HCT116 (cell line): Measurements from ENCODE around the gene SPSB3. TPM values are rescaled to one million over a fixed set of nuclear protein-coding genes. Genes with fewer than 3 reads are reported as not detected.

Experiments used
- ATAC-seq: fragments of 200-7000 bp; cut with Tn5 transposase; 2 replicates; pipeline ENCODE4 v1.9.1; 2020; ENCODE audit warnings: mild to moderate bottlenecking, moderate library complexity
- BruUV-seq: library from RNA; stranded (reverse); fragments of 400-500 nt; replicated peaks from 2 replicates; lab custom pipeline; 2021; lab: Mats Ljungman, UMichigan
- CTCF ChIA-PET: fragments of 300-600 bp; sonication (Branson Sonifier 250); formaldehyde crosslinking; loops from one replicate; lab custom pipeline; 2021; ENCODE audit warnings: antibody characterized with exemption; lab: Charles Lee
- POLR2A ChIA-PET: fragments of 300-600, 350-600 bp; sonication (Branson Sonifier 250); formaldehyde crosslinking; loops from one replicate; lab custom pipeline; 2021; ENCODE audit warnings: antibody characterized with exemption; lab: Charles Lee
- RAD21 ChIA-PET, 2 experiments: fragments of 300-600 bp; sonication (Branson Sonifier 250); formaldehyde crosslinking; loops; one replicate each; lab custom pipeline; 2023; ENCODE audit warnings: low total read pairs in 2 of 2; ENCODE audit not compliant: uncharacterized antibody in 2 of 2, unreplicated experiment in 2 of 2, low non-redundant PET in 1 of 2; lab: Charles Lee
- DNase-seq: peaks from one replicate; pipeline ENCODE4 v3.0.0-alpha.2; 2010; ENCODE audit warnings: low read depth, low spot score
- H2AFZ ChIP-seq: fragments of 200-600 bp; shearing (Covaris generic), sonication (generic); 2 replicates; pipeline ENCODE4 v1.6.1; 2017; ENCODE audit warnings: low read depth, mixed run types, mixed read lengths, antibody characterized with exemption, low read length; ENCODE audit not compliant: poor library complexity, severe bottlenecking
- H3K27ac ChIP-seq: 2 replicates; pipeline ENCODE4 v1.5.1; 2012; ENCODE audit warnings: low read depth, low read length
- H3K27me3 ChIP-seq: fragments of 200-600 bp; sonication (generic); 2 replicates; pipeline ENCODE4 v1.6.1; 2016; ENCODE audit warnings: mixed run types, low read length, mixed read lengths; ENCODE audit not compliant: insufficient read depth
- H3K36me3 ChIP-seq, 2 experiments: fragments of 200-500 bp in 1 of 2; fragments of 200-600 bp in 1 of 2; sonication (Bioruptor generic) in 1 of 2; sonication (generic) in 1 of 2; 2 replicates each; pipeline versions ENCODE4 v1.5.1 to v1.6.1; 2014 to 2016; ENCODE audit warnings: low read length in 2 of 2, inconsistent platforms in 1 of 2, mixed read lengths in 1 of 2, mixed run types in 1 of 2; ENCODE audit not compliant: insufficient read depth in 2 of 2, control insufficient read depth in 1 of 2
- H3K4me1 ChIP-seq, 2 experiments: fragments of 200-600 bp in 1 of 2; sonication (generic) in 1 of 2; 2 replicates each; pipeline versions ENCODE4 v1.5.1 to v1.6.1; 2012 to 2017; ENCODE audit warnings: low read length in 2 of 2, inconsistent platforms in 1 of 2, mild to moderate bottlenecking in 1 of 2, mixed read lengths in 1 of 2, mixed run types in 1 of 2, moderate library complexity in 1 of 2; ENCODE audit not compliant: insufficient read depth in 2 of 2, control insufficient read depth in 1 of 2
- H3K4me2 ChIP-seq: fragments of 200-600 bp; sonication (generic); 2 replicates; pipeline ENCODE4 v1.6.1; 2017; ENCODE audit warnings: mixed run types, low read length, mixed read lengths
- H3K4me3 ChIP-seq, 2 experiments: fragments of 200-600 bp in 1 of 2; sonication (generic) in 1 of 2; replicated peaks in 1 of 2; 2 replicates each; pipeline ENCODE4 v1.5.1; 2011 to 2016; ENCODE audit warnings: low read length in 2 of 2, control low read depth in 1 of 2, low read depth in 1 of 2, mild to moderate bottlenecking in 1 of 2, mixed read lengths in 1 of 2, mixed run types in 1 of 2
- H3K79me2 ChIP-seq: fragments of 200-600 bp; sonication (generic); 2 replicates; pipeline ENCODE4 v1.6.1; 2017; ENCODE audit warnings: mild to moderate bottlenecking, mixed run types, low read length, moderate library complexity, mixed read lengths; ENCODE audit not compliant: insufficient read depth
- H3K9ac ChIP-seq: fragments of 200-600 bp; sonication (generic); 2 replicates; pipeline ENCODE4 v1.6.1; 2016; ENCODE audit warnings: low read length, mixed read lengths
- H3K9me2 ChIP-seq: fragments of 200-600 bp; sonication (generic), shearing (Covaris generic); 2 replicates; pipeline ENCODE4 v1.6.1; 2017; ENCODE audit warnings: mixed run types, mild to moderate bottlenecking, moderate library complexity; ENCODE audit not compliant: insufficient read depth
- H3K9me3 ChIP-seq, 2 experiments: fragments of 200-500 bp in 1 of 2; fragments of 200-600 bp in 1 of 2; sonication (Bioruptor generic) in 1 of 2; sonication (generic) in 1 of 2; 2 replicates each; pipeline ENCODE4 v1.6.1; 2014 to 2017; ENCODE audit warnings: low read length in 2 of 2, mixed read lengths in 2 of 2, inconsistent platforms in 1 of 2, low read depth in 1 of 2, mild to moderate bottlenecking in 1 of 2, mixed run types in 1 of 2, moderate library complexity in 1 of 2; ENCODE audit not compliant: control insufficient read depth in 1 of 2, insufficient read depth in 1 of 2
- H4K20me1 ChIP-seq: fragments of 200-600 bp; sonication (generic), shearing (Covaris generic); 2 replicates; pipeline ENCODE4 v1.6.1; 2017; ENCODE audit warnings: mixed run types, mild to moderate bottlenecking, moderate library complexity; ENCODE audit not compliant: insufficient read depth
- EGR1 ChIP-seq: IDR thresholded peaks from 2 replicates; pipeline ENCODE4 v1.6.1; 2012; ENCODE audit warnings: low read depth
- ELF1 ChIP-seq: IDR thresholded peaks from 2 replicates; pipeline ENCODE4 v1.6.1; 2012; ENCODE audit warnings: low read depth, borderline replicate concordance
- EZH2 ChIP-seq: fragments of 200-600 bp; sonication (generic); IDR thresholded peaks from 2 replicates; pipeline ENCODE4 v1.6.1; 2017; ENCODE audit warnings: antibody characterized with exemption, mixed run types
- FOSL1 ChIP-seq: IDR thresholded peaks from 2 replicates; pipeline ENCODE4 v1.6.1; 2012; ENCODE audit warnings: low read depth
- JUND ChIP-seq: IDR thresholded peaks from 2 replicates; pipeline ENCODE4 v1.6.1; 2012
- RAD21 ChIP-seq: IDR thresholded peaks from 2 replicates; pipeline ENCODE4 v1.6.1; 2012; ENCODE audit warnings: low read depth, mild to moderate bottlenecking
- REST ChIP-seq: IDR thresholded peaks from 2 replicates; pipeline ENCODE4 v1.6.1; 2012; ENCODE audit warnings: low read depth
- SIN3A ChIP-seq: IDR thresholded peaks from 2 replicates; pipeline ENCODE4 v1.6.1; 2012; ENCODE audit warnings: low read depth
- TCF7L2 ChIP-seq: IDR thresholded peaks from 2 replicates; pipeline ENCODE4 v1.7.0; 2011; ENCODE audit warnings: borderline replicate concordance, inconsistent platforms; ENCODE audit not compliant: insufficient read depth, insufficient read length; ENCODE audit errors: extremely low read depth
- YY1 ChIP-seq: IDR thresholded peaks from 2 replicates; pipeline ENCODE4 v1.6.1; 2011; ENCODE audit warnings: low read length, low read depth, moderate library complexity, mild to moderate bottlenecking; ENCODE audit not compliant: insufficient replicate concordance; ENCODE audit errors: extremely low read depth
- ZFX ChIP-seq: fragments of 450-650 bp; IDR thresholded peaks from 2 replicates; pipeline ENCODE4 v1.6.1; 2017
- intact Hi-C: fragments of 100-400 bp; cut with micrococcal nuclease; formaldehyde crosslinking; loops from 2 replicates; pipeline ENCODE4 v1.10.0; 2022
- total RNA-seq: library from RNA; stranded (reverse); gene quantifications from one replicate; pipeline ENCODE4 v1.2.1, GENCODE V29; 2021; ENCODE audit not compliant: unreplicated experiment
- TF ChIP-seq, protein P1 (sequence below): IDR thresholded peaks from 2 replicates; pipeline ENCODE4 v1.6.1; 2011; ENCODE audit warnings: mild to moderate bottlenecking, low read length, moderate library complexity; ENCODE audit not compliant: insufficient replicate concordance; ENCODE audit errors: extremely low read depth
- TF ChIP-seq, protein P2 (sequence below), 3 experiments: fragments of 200-600 bp in 1 of 3; sonication (generic) in 1 of 3; IDR thresholded peaks in 2 of 3; conservative IDR thresholded peaks in 1 of 3; 2 replicates each; pipeline ENCODE4 v1.5.1; 2012 to 2017; ENCODE audit warnings: low read depth in 2 of 3, low read length in 2 of 3, antibody characterized with exemption in 1 of 3, borderline replicate concordance in 1 of 3, control low read depth in 1 of 3, mild to moderate bottlenecking in 1 of 3, mixed read lengths in 1 of 3, mixed run types in 1 of 3, moderate library complexity in 1 of 3; ENCODE audit not compliant: insufficient read depth in 1 of 3

SPSB3 gene
- total RNA-seq, 1 experiment from 2014 or later: 31.6 TPM

DNA sequence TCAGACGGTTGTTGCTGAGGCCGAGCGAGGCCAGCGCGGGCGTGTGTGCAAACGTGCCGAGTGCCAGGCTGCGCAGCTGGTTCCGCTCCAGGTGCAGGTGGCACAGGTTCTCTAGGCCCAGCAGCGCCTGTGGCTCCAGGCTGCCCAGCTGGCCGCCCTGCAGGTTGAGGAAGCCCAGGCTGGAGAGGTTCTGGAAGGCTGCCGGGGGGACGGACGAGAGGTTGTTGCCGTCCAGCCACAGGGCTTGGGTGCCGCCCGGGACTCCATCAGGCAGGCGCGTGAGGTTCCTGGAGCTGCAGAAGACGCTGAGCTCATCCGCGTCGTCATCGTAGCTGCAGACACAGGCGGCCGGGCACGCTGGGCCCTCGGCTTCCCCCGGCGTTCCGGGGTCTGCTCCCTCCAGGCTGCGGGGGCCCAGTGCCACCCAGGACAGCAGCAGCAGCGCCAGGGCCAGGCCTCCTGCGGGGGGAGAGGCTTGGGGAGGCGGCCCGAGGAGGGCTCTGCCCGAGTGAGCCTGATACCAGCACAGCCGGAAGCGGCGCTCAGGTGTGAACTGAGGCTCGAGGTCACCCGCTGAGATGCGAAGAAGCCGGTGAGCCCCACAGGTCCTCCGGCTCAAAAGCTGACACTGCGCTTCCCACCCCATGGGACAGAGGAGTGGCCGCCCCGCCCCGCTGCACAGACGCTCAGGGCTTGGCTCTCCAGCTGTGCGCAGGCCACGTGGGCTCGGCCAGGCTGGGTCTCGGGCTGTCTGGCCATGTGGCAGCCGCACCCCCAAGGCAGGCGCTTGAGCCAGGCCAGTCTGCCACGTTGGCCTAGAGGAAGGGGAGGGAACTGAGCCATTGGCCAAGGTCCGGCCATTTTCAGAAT lies 9.8 kb upstream of the SPSB3 start:
- Histone ChIP-seq H3K36me3 (no peaks in the 10 kb centered on the region; a peak in 1 of 4 replicates), H2AFZ (no peak overlapping the region), H3K9me3 (no peaks in the 10 kb centered on the region), H3K79me2 (peaks cover 4% of the 10 kb centered on the region; the same call in 1 of the 2 replicates), H4K20me1 (no peaks in the 10 kb centered on the region), H3K4me1 (no peaks in the 10 kb centered on the region), H3K4me2 (no peak overlapping the region), H3K27me3 (no peaks in the 10 kb centered on the region), H3K4me3 (no peak overlapping the region), H3K27ac (no peak overlapping the region), H3K9me2 (no peaks in the 10 kb centered on the region), H3K9ac (no peak overlapping the region)
- ATAC-seq (no peak), DNase-seq (no peak)
- no TSS peak for BruUV-seq
- TF ChIP-seq SIN3A (no peak), RAD21 (no peak), REST (no peak), FOSL1 (no peak), EGR1 (no peak), TCF7L2 (no peak), YY1 (no peak), EZH2 (no peak), ELF1 (no peak), JUND (no peak), ZFX (no peak)
- TF ChIP-seq, protein P1, sequence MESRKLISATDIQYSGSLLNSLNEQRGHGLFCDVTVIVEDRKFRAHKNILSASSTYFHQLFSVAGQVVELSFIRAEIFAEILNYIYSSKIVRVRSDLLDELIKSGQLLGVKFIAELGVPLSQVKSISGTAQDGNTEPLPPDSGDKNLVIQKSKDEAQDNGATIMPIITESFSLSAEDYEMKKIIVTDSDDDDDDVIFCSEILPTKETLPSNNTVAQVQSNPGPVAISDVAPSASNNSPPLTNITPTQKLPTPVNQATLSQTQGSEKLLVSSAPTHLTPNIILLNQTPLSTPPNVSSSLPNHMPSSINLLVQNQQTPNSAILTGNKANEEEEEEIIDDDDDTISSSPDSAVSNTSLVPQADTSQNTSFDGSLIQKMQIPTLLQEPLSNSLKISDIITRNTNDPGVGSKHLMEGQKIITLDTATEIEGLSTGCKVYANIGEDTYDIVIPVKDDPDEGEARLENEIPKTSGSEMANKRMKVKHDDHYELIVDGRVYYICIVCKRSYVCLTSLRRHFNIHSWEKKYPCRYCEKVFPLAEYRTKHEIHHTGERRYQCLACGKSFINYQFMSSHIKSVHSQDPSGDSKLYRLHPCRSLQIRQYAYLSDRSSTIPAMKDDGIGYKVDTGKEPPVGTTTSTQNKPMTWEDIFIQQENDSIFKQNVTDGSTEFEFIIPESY: no peak
- TF ChIP-seq, protein P2, sequence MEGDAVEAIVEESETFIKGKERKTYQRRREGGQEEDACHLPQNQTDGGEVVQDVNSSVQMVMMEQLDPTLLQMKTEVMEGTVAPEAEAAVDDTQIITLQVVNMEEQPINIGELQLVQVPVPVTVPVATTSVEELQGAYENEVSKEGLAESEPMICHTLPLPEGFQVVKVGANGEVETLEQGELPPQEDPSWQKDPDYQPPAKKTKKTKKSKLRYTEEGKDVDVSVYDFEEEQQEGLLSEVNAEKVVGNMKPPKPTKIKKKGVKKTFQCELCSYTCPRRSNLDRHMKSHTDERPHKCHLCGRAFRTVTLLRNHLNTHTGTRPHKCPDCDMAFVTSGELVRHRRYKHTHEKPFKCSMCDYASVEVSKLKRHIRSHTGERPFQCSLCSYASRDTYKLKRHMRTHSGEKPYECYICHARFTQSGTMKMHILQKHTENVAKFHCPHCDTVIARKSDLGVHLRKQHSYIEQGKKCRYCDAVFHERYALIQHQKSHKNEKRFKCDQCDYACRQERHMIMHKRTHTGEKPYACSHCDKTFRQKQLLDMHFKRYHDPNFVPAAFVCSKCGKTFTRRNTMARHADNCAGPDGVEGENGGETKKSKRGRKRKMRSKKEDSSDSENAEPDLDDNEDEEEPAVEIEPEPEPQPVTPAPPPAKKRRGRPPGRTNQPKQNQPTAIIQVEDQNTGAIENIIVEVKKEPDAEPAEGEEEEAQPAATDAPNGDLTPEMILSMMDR (IDR thresholded peaks at IDR 0.05 in 2 of 3, conservative IDR thresholded peaks at IDR 0.05 in 1 of 3; ENCODE audit: borderline replicate concordance in 1 of 3, insufficient read depth in 1 of 3, low read depth in 2 of 3, low read length in 2 of 3): no peak
- RAD21 ChIA-PET: no interaction called here
- CTCF ChIA-PET: no interaction called here
- POLR2A ChIA-PET: no interaction called here
- intact Hi-C loops: no loop called here
